HepG2 (cell line): ENCODE data around the gene L3MBTL1. TPM values are rescaled to one million over a fixed set of nuclear protein-coding genes. Genes with fewer than 3 reads are reported as not detected.

Experiments used
- ATAC-seq: fragments of 200-7000 bp; cut with Tn5 transposase; 3 replicates; pipeline ENCODE4 v1.9.1; 2020; ENCODE audit warnings: mild to moderate bottlenecking, moderate library complexity
- BruUV-seq: library from RNA; stranded (reverse); fragments of 400-500 nt; replicated peaks from 2 replicates; lab custom pipeline; 2021; lab: Mats Ljungman, UMichigan
- CTCF ChIA-PET: fragments of 300-600 bp; formaldehyde crosslinking; extraction: SDS; loops from one replicate; lab custom pipeline; 2021; ENCODE audit warnings: low total read pairs, inconsistent platforms, low intra/inter-chr PET ratio; lab: Yijun Ruan, JAX
- POLR2A ChIA-PET: fragments of 350-600 bp; sonication (Branson Sonifier 250); formaldehyde crosslinking; loops from one replicate; lab custom pipeline; 2020; ENCODE audit warnings: antibody characterized with exemption, inconsistent platforms; lab: Yijun Ruan, JAX
- DNase-seq: peaks from one replicate; pipeline ENCODE4 v3.0.0-alpha.2; 2015; ENCODE audit warnings: low spot score
- FAIRE-seq: peaks from 3 replicates; lab custom pipeline; 2011; peaks lifted over from hg19 to GRCh38; lab: Jason Lieb, UNC
- H2AFZ ChIP-seq: one replicate; pipeline ENCODE4 v1.6.1; 2011; ENCODE audit warnings: low read length, inconsistent platforms
- H3K27ac ChIP-seq: fragments of 300-600 bp; 3 replicates; pipeline ENCODE4 v1.8.0; 2011; ENCODE audit warnings: mixed run types, mild to moderate bottlenecking, mixed read lengths, low read length, inconsistent platforms; ENCODE audit not compliant: insufficient read depth; ENCODE audit errors: extremely low read length
- H3K27me3 ChIP-seq, 2 experiments: fragments of 200-600 bp in 1 of 2; 2 replicates in 1 of 2; 3 replicates in 1 of 2; pipeline versions ENCODE4 v1.6.0 to v1.8.0; 2011; ENCODE audit warnings: low read length in 2 of 2, mild to moderate bottlenecking in 2 of 2, moderate library complexity in 2 of 2, inconsistent platforms in 1 of 2; ENCODE audit not compliant: insufficient read depth in 2 of 2, control insufficient read depth in 1 of 2
- H3K36me3 ChIP-seq, 2 experiments: fragments of 200-600 bp in 1 of 2; replicated peaks in 1 of 2; 2 replicates in 1 of 2; 3 replicates in 1 of 2; pipeline versions ENCODE4 v1.5.1 to v1.8.0; 2011; ENCODE audit warnings: low read length in 2 of 2, inconsistent platforms in 1 of 2; ENCODE audit not compliant: insufficient read depth in 2 of 2, control insufficient read depth in 1 of 2
- H3K4me1 ChIP-seq: 2 replicates; pipeline ENCODE4 v1.5.1; 2012; ENCODE audit warnings: low read length, inconsistent platforms; ENCODE audit not compliant: insufficient read depth
- H3K4me2 ChIP-seq: 2 replicates; pipeline ENCODE4 v1.6.0; 2011; ENCODE audit warnings: low read depth, low read length, inconsistent platforms
- H3K4me3 ChIP-seq, 3 experiments: fragments of 200-600 bp in 1 of 3; sonication (generic), shearing (Covaris generic) in 1 of 3; replicated peaks in 1 of 3; 2 replicates each; pipeline ENCODE4 v1.5.1; 2011 to 2016; ENCODE audit warnings: low read length in 3 of 3, inconsistent platforms in 2 of 3, low read depth in 2 of 3, mild to moderate bottlenecking in 2 of 3, control low read depth in 1 of 3, mixed read lengths in 1 of 3; ENCODE audit not compliant: insufficient read depth in 1 of 3
- H3K79me2 ChIP-seq: one replicate; pipeline ENCODE4 v1.6.1; 2011; ENCODE audit warnings: low read length, inconsistent platforms; ENCODE audit not compliant: insufficient read depth
- H3K9ac ChIP-seq: 2 replicates; pipeline ENCODE4 v1.6.0; 2011; ENCODE audit warnings: mild to moderate bottlenecking, low read depth, low read length, inconsistent platforms; ENCODE audit not compliant: insufficient read depth
- H3K9me3 ChIP-seq: 2 replicates; pipeline ENCODE4 v1.5.1; 2012; ENCODE audit warnings: mild to moderate bottlenecking, low read length
- H4K20me1 ChIP-seq: 2 replicates; pipeline ENCODE4 v1.6.0; 2011; ENCODE audit warnings: inconsistent platforms, mild to moderate bottlenecking, low read length, moderate library complexity; ENCODE audit not compliant: insufficient read depth
- HNRNPL ChIP-seq: fragments of 200-400 bp; formaldehyde crosslinking; IDR thresholded peaks from 2 replicates; pipeline ENCODE4 v1.6.1; 2017; ENCODE audit warnings: mild to moderate bottlenecking, low read depth, low read length
- KAT8 ChIP-seq: IDR thresholded peaks from 2 replicates; pipeline ENCODE4 v1.6.1; 2016; ENCODE audit warnings: missing genetic modification reagents, missing compliant biosample characterization
- MAFK ChIP-seq, 2 experiments: IDR thresholded peaks in 1 of 2; conservative IDR thresholded peaks in 1 of 2; 2 replicates each; pipeline ENCODE4 v1.6.1; 2011; ENCODE audit warnings: improper control_type of control experiment in 2 of 2, low read length in 2 of 2
- ZSCAN12 ChIP-seq: sonication (generic); formaldehyde crosslinking; IDR thresholded peaks from 2 replicates; pipeline ENCODE4 v1.9.0; 2021; ENCODE audit warnings: mild to moderate bottlenecking, missing genetic modification reagents
- WGBS: methylation state at CpG from one replicate; pipeline ENCODE4 v1.1.6; 2017; ENCODE audit warnings: low lambda C conversion rate; 5-methylcytosine and 5-hydroxymethylcytosine counted together
- in situ Hi-C: cut with HindIII; loops from 2 replicates; pipeline ENCODE4 v1.10.0; 2017; ENCODE audit warnings: low pct_unique_long_range_greater_than_20kb; ENCODE audit not compliant: extremely low pct_ligation_motif_present
- intact Hi-C: fragments of 100-400 bp; cut with micrococcal nuclease; formaldehyde crosslinking; loops from one replicate; pipeline ENCODE4 v1.10.0; 2022; ENCODE audit not compliant: unreplicated experiment
- polyA plus RNA-seq, 8 experiments: library from polyadenylated mRNA; depleted of rRNA in 3 of 8; stranded (reverse) in 7 of 8; unstranded in 1 of 8; fragments of >200 nt; fragmentation: Illumina TruSeq in 4 of 8; extraction: Trizol in 4 of 8; gene quantifications; 2 replicates each; pipeline versions ENCODE4 v1.2.1 to v1.2.3, GENCODE V29; 2011 to 2016; ENCODE audit warnings: low read depth in 4 of 8, missing spikeins in 1 of 8, mixed read lengths in 1 of 8; ENCODE audit not compliant: insufficient read depth in 1 of 8
- total RNA-seq, 5 experiments: library from RNA; depleted of rRNA; stranded (reverse); fragments of >200 nt; fragmentation: Illumina TruSeq; extraction: Trizol; gene quantifications; 2 replicates each; pipeline ENCODE4 v1.2.3, GENCODE V29; 2016; ENCODE audit warnings: low read depth in 1 of 5
- TF ChIP-seq, protein P1 (sequence below): sonication (generic); formaldehyde crosslinking; IDR thresholded peaks from 2 replicates; pipeline ENCODE4 v1.9.0; 2022; ENCODE audit warnings: low read depth, missing genetic modification reagents

The L3MBTL1 gene
- total and polyA plus RNA-seq, 2 of the 13 experiments (the other 11 are each of a cell fraction or from before 2014, with no cell fraction given) = 9.0 to 17.8 TPM

DNA sequence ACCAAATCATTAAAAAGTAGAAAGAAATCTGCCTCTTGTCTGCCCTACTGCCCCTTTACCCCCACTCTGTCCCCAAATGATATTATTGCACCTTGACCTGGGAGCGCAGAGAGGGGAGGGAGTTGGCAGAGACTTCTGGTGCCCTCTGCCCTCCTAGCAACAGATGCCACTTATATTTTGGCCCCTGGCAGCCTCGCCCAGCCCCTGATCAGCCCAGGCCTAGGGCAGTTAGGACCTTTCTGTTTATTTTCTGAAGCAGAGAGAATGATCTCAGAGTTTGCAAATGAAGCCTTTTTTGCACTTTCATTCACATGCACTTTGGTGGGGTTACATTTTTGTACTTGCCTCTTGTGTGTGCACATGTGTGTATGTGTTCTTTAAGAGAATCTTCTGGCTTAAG, 43.0 kb downstream of the L3MBTL1 start:
- no peak for ATAC-seq
- Histone ChIP-seq H3K9me3 (peaks cover 6% of the 10 kb centered on the region), H3K27ac (peak overlapping the region; percentile 3), H3K27me3 (no peaks in the 10 kb centered on the region), H3K4me2 (no peak overlapping the region), H3K4me1 (peaks cover 75% of the 10 kb centered on the region), H4K20me1 (no peaks in the 10 kb centered on the region), H3K9ac (no peak overlapping the region), H3K79me2 (peaks cover under 1% of the 10 kb centered on the region), H3K4me3 (no peak overlapping the region), H2AFZ (no peak overlapping the region), H3K36me3 (peaks cover 6 to 13% of the 10 kb centered on the region in 2 experiments)
- no TSS peak for BruUV-seq
- FAIRE-seq = no peak
- ChIA-PET POLR2A (interaction anchor here (1.1 to 3.0 kb wide), 4 partner anchors 8 to 94 kb away, joined by 4 to 53 read pairs (median 8); partner anchors contain the start of genes IFT52 and SGK2), CTCF (no interaction called here)
- DNase-seq = no peak
- 97% methylated on average over 2 of the region's 2 CpGs for WGBS
- intact Hi-C loops = no loop called here
- in situ Hi-C loops = no loop called here
- TF ChIP-seq, protein P1, sequence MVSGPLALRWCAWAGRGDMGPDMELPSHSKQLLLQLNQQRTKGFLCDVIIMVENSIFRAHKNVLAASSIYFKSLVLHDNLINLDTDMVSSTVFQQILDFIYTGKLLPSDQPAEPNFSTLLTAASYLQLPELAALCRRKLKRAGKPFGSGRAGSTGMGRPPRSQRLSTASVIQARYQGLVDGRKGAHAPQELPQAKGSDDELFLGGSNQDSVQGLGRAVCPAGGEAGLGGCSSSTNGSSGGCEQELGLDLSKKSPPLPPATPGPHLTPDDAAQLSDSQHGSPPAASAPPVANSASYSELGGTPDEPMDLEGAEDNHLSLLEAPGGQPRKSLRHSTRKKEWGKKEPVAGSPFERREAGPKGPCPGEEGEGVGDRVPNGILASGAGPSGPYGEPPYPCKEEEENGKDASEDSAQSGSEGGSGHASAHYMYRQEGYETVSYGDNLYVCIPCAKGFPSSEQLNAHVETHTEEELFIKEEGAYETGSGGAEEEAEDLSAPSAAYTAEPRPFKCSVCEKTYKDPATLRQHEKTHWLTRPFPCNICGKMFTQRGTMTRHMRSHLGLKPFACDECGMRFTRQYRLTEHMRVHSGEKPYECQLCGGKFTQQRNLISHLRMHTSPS (CRISPR knock-in tag) = peak; percentile 76; the same call in 1 of the 2 replicates
- TF ChIP-seq HNRNPL = peak; percentile 85; the same call in 1 of the 2 replicates
- no peak for TF ChIP-seq KAT8 (CRISPR knock-in tag)

- no peak for FAIRE-seq
- peaks cover 8% of the 10 kb centered on the region for H3K79me2 ChIP-seq
- H4K20me1 ChIP-seq = no peaks in the 10 kb centered on the region
- intact Hi-C loops = no loop called here
- peaks cover 1 to 4% of the 10 kb centered on the region in 2 experiments; a peak in 1 of 5 replicates for H3K36me3 ChIP-seq
- H3K27me3 ChIP-seq = no peaks in the 10 kb centered on the region; a peak in 1 of 5 replicates
- ATAC-seq = no peak
- ChIA-PET POLR2A (interaction anchor here (6.2 kb wide), 1 partner anchor 13 kb away, joined by 224 read pairs; no protein-coding TSS in a partner anchor), CTCF (no interaction called here)
- no peak overlapping the region for H3K9ac ChIP-seq
- no peak overlapping the region for H3K27ac ChIP-seq
- BruUV-seq = no TSS peak
- no peak overlapping the region for H3K4me2 ChIP-seq
- TF ChIP-seq ZSCAN12 (no peak), MAFK (conservative IDR thresholded peaks at IDR 0.05 in 1 of 2, IDR thresholded peaks at IDR 0.05 in 1 of 2; ENCODE audit: low read length in 2 of 2) (peak in 1 of 2 experiments; percentile 19; a peak in 1 of 4 replicates)
- in situ Hi-C loops = no loop called here
- H3K4me1 ChIP-seq = peaks cover 70% of the 10 kb centered on the region
- no peak overlapping the region for H2AFZ ChIP-seq
- DNase-seq = no peak
- WGBS = 96% methylated on average over 3 of the region's 3 CpGs
- no peak overlapping the region for H3K4me3 ChIP-seq
- H3K9me3 ChIP-seq = no peaks in the 10 kb centered on the region
Observed at GRCh38 chr20:43554369-43554768, 46.9 kb downstream of the L3MBTL1 start.
